ENCODE data around the gene SAMD14. TPM values are rescaled to one million over a fixed set of nuclear protein-coding genes. Genes with fewer than 3 reads are reported as not detected.

Gene SAMD14
- total and polyA plus RNA-seq, 10 of the 15 experiments (the other 5 are each of a cell fraction or from before 2014, with no cell fraction given): 0.06 to 1.7 (median 0.25) TPM; not detected in 3

DNA sequence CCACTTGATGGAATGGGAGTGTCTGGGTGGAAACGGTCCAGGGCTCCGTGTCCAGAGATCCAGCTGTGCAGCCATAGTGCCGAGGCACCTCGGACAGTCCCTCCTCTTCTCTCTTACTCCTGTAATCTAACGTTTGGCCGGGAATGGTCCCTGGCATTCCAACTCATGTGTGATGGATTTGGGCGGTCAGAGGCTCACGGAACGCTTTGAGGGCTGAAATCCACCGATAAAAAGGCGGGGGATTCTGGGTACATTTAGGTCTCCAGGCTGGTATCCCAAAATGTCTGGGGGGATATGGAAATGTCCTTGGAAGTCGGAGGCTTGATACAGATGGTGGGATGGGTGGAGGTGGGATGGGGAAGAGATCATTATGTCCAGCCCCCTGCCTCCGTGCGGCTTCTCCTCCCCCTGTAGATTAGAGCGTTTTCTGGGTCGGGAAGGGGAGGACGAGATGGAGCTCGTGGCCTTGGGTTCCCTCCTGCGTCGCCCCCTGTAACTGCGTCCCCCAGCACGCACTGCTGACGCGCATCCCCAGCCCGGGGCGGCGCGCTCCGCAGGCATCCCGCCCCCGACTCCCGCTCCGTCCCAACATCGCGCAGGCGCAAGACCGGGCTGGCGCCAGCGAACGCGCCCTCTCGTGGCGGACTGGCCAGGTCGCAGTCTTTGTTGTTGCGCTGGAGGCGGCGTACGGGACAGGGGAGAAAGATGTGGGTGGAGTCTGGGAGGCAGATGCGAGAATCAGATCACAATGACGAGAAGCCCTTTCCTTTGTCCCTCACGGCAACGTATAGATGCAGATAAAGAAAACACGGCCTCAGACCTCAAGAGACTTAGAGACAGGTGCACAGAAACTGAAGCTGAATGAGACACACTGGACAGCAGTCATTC, 31.3 kb upstream of the SAMD14 start (continued):
- TF ChIP-seq, protein P1, sequence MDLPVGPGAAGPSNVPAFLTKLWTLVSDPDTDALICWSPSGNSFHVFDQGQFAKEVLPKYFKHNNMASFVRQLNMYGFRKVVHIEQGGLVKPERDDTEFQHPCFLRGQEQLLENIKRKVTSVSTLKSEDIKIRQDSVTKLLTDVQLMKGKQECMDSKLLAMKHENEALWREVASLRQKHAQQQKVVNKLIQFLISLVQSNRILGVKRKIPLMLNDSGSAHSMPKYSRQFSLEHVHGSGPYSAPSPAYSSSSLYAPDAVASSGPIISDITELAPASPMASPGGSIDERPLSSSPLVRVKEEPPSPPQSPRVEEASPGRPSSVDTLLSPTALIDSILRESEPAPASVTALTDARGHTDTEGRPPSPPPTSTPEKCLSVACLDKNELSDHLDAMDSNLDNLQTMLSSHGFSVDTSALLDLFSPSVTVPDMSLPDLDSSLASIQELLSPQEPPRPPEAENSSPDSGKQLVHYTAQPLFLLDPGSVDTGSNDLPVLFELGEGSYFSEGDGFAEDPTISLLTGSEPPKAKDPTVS (IDR thresholded peaks at IDR 0.05; ENCODE audit: low read depth, low read length): peak; percentile 33; the same call in 1 of the 2 replicates
- no peak for TF ChIP-seq BRCA1 (IDR thresholded peaks at IDR 0.05; ENCODE audit: low read depth, low read length)
- no peak for TF ChIP-seq CHD4 (IDR thresholded peaks at IDR 0.05)
- no peak for TF ChIP-seq FOS (IDR thresholded peaks at IDR 0.05; ENCODE audit: borderline replicate concordance, extremely low read depth, insufficient read length)
- TF ChIP-seq, protein P2, sequence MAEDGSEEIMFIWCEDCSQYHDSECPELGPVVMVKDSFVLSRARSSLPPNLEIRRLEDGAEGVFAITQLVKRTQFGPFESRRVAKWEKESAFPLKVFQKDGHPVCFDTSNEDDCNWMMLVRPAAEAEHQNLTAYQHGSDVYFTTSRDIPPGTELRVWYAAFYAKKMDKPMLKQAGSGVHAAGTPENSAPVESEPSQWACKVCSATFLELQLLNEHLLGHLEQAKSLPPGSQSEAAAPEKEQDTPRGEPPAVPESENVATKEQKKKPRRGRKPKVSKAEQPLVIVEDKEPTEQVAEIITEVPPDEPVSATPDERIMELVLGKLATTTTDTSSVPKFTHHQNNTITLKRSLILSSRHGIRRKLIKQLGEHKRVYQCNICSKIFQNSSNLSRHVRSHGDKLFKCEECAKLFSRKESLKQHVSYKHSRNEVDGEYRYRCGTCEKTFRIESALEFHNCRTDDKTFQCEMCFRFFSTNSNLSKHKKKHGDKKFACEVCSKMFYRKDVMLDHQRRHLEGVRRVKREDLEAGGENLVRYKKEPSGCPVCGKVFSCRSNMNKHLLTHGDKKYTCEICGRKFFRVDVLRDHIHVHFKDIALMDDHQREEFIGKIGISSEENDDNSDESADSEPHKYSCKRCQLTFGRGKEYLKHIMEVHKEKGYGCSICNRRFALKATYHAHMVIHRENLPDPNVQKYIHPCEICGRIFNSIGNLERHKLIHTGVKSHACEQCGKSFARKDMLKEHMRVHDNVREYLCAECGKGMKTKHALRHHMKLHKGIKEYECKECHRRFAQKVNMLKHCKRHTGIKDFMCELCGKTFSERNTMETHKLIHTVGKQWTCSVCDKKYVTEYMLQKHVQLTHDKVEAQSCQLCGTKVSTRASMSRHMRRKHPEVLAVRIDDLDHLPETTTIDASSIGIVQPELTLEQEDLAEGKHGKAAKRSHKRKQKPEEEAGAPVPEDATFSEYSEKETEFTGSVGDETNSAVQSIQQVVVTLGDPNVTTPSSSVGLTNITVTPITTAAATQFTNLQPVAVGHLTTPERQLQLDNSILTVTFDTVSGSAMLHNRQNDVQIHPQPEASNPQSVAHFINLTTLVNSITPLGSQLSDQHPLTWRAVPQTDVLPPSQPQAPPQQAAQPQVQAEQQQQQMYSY (CRISPR knock-in tag; IDR thresholded peaks at IDR 0.05): no peak
- no peak for TF ChIP-seq BMI1 (IDR thresholded peaks at IDR 0.05; ENCODE audit: borderline replicate concordance)
- TF ChIP-seq, protein P3, sequence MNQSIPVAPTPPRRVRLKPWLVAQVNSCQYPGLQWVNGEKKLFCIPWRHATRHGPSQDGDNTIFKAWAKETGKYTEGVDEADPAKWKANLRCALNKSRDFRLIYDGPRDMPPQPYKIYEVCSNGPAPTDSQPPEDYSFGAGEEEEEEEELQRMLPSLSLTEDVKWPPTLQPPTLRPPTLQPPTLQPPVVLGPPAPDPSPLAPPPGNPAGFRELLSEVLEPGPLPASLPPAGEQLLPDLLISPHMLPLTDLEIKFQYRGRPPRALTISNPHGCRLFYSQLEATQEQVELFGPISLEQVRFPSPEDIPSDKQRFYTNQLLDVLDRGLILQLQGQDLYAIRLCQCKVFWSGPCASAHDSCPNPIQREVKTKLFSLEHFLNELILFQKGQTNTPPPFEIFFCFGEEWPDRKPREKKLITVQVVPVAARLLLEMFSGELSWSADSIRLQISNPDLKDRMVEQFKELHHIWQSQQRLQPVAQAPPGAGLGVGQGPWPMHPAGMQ (IDR thresholded peaks at IDR 0.05; ENCODE audit: borderline replicate concordance): no peak
- TF ChIP-seq POLR2A (IDR thresholded peaks at IDR 0.05; ENCODE audit: low read depth, low read length): peak; percentile 83
- TF ChIP-seq ATF7 (IDR thresholded peaks at IDR 0.05; ENCODE audit: low read depth): peak; percentile 7; the same call in 1 of the 2 replicates
- TF ChIP-seq, protein P4, sequence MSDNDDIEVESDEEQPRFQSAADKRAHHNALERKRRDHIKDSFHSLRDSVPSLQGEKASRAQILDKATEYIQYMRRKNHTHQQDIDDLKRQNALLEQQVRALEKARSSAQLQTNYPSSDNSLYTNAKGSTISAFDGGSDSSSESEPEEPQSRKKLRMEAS (IDR thresholded peaks at IDR 0.05; ENCODE audit: low read depth, low read length): no peak; the same call in 1 of the 2 replicates
- no peak for TF ChIP-seq ZNF274 (IDR thresholded peaks at IDR 0.05; ENCODE audit: insufficient read depth, insufficient read length)
- peak; percentile 40 for TF ChIP-seq RELA (IDR thresholded peaks at IDR 0.05; ENCODE audit: borderline replicate concordance, partially characterized antibody)
- TF ChIP-seq, protein P5, sequence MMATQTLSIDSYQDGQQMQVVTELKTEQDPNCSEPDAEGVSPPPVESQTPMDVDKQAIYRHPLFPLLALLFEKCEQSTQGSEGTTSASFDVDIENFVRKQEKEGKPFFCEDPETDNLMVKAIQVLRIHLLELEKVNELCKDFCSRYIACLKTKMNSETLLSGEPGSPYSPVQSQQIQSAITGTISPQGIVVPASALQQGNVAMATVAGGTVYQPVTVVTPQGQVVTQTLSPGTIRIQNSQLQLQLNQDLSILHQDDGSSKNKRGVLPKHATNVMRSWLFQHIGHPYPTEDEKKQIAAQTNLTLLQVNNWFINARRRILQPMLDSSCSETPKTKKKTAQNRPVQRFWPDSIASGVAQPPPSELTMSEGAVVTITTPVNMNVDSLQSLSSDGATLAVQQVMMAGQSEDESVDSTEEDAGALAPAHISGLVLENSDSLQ (IDR thresholded peaks at IDR 0.05): no peak
- TF ChIP-seq MTA3 (IDR thresholded peaks at IDR 0.05; ENCODE audit: borderline replicate concordance, low read length): no peak; the same call in 1 of the 2 replicates
- no peak for TF ChIP-seq NR2C2 (IDR thresholded peaks at IDR 0.05; ENCODE audit: borderline replicate concordance, control insufficient read depth, insufficient read length, low read depth)
- peak; percentile 69; the same call in 1 of the 2 replicates for TF ChIP-seq YY1 (IDR thresholded peaks at IDR 0.05; ENCODE audit: low read depth, low read length)
- TF ChIP-seq SUZ12 (IDR thresholded peaks at IDR 0.05; ENCODE audit: unreplicated experiment): no peak
- no peak for TF ChIP-seq TCF7 (IDR thresholded peaks at IDR 0.05; ENCODE audit: borderline replicate concordance)

Measured in GM12878 (cell line).